HG03175 (cell line): ENCODE measurements around the gene TMEM119.
"Not testable (repeated sequence)": the region's sequence is repeated elsewhere in the genome, so short reads cannot be mapped to it uniquely, and the experiment has no call there.

Experiments used
- ATAC-seq: cut with Tn5 transposase; IDR thresholded peaks from one replicate; pipeline ENCODE4 v1.9.1; 2021; ENCODE audit warnings: mild to moderate bottlenecking, moderate library complexity; ENCODE audit not compliant: unreplicated experiment

Gene TMEM119

GRCh38 chr12:108570743-108571608, 26.9 kb downstream of the TMEM119 start:
- no peak for ATAC-seq

- peak; percentile 88 for ATAC-seq
Measured at GRCh38 chr12:108568338-108569154, 29.3 kb downstream of the TMEM119 start.

- no peak for ATAC-seq
Measured at GRCh38 chr12:108567406-108568337, 30.2 kb downstream of the TMEM119 start.

GRCh38 chr12:108566452-108566851, 31.4 kb downstream of the TMEM119 start:
- no peak for ATAC-seq

GRCh38 chr12:108565976-108566375, 31.9 kb downstream of the TMEM119 start:
- no peak for ATAC-seq

- no peak for ATAC-seq
Measured at GRCh38 chr12:108565146-108565545, 32.7 kb downstream of the TMEM119 start.

GRCh38 chr12:108564724-108565123, 33.2 kb downstream of the TMEM119 start:
- no peak for ATAC-seq

GRCh38 chr12:108563804-108564151, 34.1 kb downstream of the TMEM119 start:
- no peak for ATAC-seq

GRCh38 chr12:108563136-108563803, 34.6 kb downstream of the TMEM119 start:
- peak; percentile 43 for ATAC-seq

GRCh38 chr12:108562348-108563135, 35.3 kb downstream of the TMEM119 start, which contains the start of gene ISCU:
ISCU (plus strand) TSS chr12:108562596; CDS start chr12:108562623, 27 bp downstream.
- peak; percentile 49 for ATAC-seq

GRCh38 chr12:108561852-108562347, 36.0 kb downstream of the TMEM119 start:
- peak; percentile 6 for ATAC-seq

- ATAC-seq: peak; percentile 46
Measured at GRCh38 chr12:108560752-108561719, 36.8 kb downstream of the TMEM119 start, which contains the start of gene SART3. SART3 (minus strand) TSS chr12:108561173; CDS start chr12:108561154, 19 bp downstream.

- no peak for ATAC-seq
Measured at GRCh38 chr12:108560321-108560721, 37.6 kb downstream of the TMEM119 start.

- ATAC-seq: no peak
Measured at GRCh38 chr12:108559748-108560147, 38.1 kb downstream of the TMEM119 start.

- no peak for ATAC-seq
Measured at GRCh38 chr12:108559007-108559655, 38.8 kb downstream of the TMEM119 start.

GRCh38 chr12:108555383-108555782, 42.5 kb downstream of the TMEM119 start:
- not testable (repeated sequence) for ATAC-seq

- no peak for ATAC-seq
Measured at GRCh38 chr12:108553799-108554198, 44.1 kb downstream of the TMEM119 start.
